Activated CD4-positive, alpha-beta T cell treated with anti-CD3 and anti-CD28 coated beads for 4 hours (primary cell): ENCODE data around the gene DDIT4.
A peak's percentile ranks its signal among the peaks of the same experiment; 100 is the strongest.
"Not testable (repeated sequence)": the region's sequence is repeated elsewhere in the genome, so short reads cannot be mapped to it uniquely, and the experiment has no call there.

Experiments used
- DNase-seq, 2 donors: peaks; one replicate each; pipeline ENCODE4 v3.0.0-alpha.2; 2020

The DDIT4 gene

DNA sequence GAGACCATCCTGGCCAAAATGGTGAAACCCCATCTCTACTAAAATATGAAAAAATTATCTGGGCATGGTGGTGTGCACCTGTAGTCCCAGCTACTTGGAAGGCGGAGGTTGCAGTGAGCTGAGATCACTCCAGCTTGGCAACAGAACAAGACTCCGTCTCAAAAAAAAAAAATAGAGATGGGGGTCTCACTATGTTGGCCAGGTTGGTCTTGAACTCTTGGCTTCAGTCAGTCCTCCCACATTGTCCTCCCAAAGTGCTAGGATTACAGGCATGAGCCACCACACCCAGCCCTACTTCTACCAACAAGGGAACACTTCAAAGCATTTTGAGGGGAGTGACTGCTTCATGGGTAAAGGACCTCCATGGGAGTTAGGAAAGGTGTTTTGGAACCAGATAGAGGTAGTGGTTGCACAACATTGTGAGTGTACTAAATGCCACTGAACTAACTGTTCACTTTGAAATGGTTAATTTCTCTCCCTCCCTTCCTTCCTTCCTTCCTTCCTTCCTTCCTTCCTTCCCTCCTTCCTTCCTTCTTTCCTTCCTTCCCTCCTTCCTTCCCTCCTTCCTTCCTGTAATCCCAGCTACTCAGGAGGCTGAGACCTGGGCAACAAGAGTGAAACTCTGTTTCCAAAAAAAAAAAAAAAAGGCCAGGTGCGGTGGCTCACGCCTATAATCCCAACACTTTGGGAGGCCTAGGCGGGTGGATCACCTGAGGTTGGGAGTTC is 5.1 kb upstream of the DDIT4 start:
- DNase-seq, result not testable (repeated sequence)

DNA sequence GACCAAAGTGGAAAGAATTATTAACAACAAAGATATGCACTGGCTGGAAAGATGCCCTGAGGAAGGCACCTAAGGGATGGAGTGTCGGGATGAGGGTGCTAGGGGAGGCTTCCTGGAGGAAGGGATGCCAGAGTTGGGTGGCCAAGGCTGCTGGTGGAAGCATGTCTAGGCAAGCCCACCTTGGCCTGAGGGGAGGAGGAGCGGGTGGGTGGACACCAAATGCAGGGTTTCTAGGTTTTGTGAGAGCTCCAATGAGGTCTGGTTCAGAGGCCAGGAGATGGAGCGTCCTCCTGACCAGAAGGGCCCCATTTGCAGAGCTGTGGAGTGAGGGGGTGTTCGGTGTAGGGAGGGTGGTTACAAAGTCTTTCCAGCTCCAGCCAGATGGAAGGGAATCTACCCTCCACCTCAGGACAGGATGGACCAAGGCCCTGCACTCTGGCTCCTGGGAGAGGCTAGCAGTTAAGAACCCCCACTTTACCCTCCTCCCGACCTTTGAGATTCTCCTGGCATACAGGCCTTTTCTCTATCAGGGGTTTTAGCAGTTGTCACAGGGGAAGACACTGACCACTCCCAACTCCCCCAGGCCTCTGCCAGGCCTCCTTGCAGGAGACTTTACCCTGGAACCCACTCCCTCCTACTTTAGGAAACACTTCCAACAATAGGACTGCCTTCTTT is 3.0 kb upstream of the DDIT4 start:
- no peak for DNase-seq

DNA sequence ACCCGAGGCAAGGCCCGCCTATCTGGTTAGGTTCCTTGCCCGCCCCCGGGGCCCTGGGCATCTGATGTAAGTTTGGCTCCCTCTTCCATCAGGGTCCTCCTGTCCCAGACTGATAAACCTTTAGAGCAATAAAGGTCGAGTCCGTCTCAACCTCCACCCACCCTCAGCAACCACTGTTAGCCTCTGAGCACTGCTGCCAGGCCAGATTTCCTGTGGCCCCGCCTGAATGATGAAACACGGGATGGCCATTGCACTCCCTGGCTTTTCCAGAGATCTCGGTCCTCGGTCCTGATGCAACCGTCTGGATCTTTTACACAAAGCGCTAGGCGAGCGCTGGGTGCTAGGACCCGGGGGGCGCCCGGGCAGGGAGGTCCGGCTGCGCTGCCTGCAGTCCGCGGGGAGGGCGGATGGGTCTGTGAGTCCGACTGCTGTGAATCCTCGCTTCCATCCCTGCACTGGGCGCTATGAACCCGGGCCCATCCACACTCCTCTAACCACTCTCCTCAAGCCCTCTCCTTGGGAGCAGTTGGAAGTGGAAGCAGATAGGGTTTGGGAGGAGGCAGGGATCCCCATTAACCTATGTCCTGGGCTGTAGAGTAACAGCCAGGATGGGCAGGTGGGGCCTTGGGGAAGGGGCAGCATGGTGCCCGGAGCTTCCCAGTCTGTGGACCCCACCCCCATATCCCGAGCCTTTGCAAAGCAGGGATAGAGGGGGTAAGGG is 875 bp upstream of the DDIT4 start:
- peak in 1 of 2 donors; percentile 25 for DNase-seq

DNA sequence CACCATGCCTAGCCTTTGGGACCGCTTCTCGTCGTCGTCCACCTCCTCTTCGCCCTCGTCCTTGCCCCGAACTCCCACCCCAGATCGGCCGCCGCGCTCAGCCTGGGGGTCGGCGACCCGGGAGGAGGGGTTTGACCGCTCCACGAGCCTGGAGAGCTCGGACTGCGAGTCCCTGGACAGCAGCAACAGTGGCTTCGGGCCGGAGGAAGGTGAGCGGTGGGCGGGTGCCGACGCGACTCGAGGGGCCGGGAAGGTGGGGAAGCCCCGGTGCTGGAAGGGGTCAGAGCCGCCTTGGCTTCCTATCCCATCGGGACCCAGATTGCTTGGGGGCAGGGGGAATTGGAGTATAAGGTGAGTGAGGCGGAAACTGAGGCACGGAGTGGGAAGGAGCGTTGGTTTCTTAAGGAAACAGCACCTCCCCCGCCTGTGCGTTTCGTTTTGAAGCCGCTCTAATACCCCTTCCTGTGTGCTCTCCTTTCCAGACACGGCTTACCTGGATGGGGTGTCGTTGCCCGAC is 547 bp downstream of the DDIT4 start:
- no peak for DNase-seq

DNA sequence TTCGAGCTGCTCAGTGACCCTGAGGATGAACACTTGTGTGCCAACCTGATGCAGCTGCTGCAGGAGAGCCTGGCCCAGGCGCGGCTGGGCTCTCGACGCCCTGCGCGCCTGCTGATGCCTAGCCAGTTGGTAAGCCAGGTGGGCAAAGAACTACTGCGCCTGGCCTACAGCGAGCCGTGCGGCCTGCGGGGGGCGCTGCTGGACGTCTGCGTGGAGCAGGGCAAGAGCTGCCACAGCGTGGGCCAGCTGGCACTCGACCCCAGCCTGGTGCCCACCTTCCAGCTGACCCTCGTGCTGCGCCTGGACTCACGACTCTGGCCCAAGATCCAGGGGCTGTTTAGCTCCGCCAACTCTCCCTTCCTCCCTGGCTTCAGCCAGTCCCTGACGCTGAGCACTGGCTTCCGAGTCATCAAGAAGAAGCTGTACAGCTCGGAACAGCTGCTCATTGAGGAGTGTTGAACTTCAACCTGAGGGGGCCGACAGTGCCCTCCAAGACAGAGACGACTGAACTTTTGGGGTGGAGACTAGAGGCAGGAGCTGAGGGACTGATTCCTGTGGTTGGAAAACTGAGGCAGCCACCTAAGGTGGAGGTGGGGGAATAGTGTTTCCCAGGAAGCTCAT is 1.1 kb downstream of the DDIT4 start:
- peak; percentile 69 to 74 for DNase-seq

DNA sequence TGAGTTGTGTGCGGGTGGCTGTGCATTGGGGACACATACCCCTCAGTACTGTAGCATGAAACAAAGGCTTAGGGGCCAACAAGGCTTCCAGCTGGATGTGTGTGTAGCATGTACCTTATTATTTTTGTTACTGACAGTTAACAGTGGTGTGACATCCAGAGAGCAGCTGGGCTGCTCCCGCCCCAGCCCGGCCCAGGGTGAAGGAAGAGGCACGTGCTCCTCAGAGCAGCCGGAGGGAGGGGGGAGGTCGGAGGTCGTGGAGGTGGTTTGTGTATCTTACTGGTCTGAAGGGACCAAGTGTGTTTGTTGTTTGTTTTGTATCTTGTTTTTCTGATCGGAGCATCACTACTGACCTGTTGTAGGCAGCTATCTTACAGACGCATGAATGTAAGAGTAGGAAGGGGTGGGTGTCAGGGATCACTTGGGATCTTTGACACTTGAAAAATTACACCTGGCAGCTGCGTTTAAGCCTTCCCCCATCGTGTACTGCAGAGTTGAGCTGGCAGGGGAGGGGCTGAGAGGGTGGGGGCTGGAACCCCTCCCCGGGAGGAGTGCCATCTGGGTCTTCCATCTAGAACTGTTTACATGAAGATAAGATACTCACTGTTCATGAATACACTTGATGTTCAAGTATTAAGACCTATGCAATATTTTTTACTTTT is 1.8 kb downstream of the DDIT4 start:
- DNase-seq, result peak; percentile 27 to 44

DNA sequence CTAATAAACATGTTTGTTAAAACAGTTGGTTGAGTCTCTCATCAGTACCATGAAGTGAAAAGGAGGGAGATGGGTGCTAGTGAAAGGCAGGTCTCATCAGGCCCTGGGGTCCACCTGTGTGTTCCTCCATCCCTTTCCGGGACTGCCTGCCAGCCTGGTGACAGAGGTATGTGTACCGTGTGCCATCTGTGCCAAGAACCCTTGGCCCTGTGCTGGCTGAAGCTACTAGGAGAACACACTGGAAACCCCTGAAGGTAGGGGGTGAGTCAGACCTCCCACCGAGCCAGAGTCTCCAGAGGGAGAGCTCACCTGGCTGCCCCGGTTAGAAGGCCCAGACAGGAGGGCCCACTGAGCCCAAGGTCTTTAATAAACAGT is 2.3 kb downstream of the DDIT4 start:
- DNase-seq, result peak; percentile 53 to 59

DNA sequence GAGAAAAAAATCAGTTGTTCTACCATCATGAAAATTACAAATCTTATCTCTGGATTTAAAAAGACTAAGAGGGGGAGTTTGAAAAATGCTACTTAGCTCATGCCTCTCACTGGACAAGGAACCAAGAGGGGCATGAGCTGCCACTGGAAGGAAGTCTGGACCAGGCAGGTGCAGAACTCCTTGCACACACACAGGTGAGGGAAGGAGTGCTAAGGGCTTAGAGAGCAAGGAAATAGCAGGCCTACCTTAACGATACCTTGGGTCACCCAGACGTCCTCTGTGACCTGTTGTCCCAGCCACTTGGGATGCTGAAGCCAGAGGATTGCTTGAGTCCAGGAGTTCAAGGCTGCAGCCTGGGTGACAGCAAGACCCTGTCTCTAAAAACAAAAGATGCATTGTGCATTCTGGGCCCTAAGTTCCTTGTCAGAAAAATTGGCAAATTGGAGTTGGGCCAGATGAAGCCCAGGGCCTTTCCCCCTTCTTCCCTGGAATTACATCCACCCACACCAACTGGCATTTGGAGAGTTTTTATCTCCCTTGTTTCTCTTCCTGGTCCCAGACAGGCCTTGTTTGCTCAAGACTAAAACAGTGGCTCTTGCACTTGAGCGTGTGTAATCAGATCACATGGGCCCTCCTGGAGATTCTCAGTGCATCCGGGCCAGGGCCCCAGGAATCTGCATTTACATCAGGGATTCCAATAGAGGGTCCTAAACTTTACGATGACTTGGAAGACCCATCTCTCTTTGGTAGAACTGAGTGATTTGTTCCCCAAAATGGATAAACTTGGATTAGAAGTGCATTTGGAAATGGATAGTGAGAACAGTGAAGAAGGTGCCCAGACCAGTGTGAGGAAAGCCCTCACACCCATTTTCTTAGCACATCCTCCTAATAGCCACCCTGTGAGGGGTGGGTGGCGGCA is 3.0 kb downstream of the DDIT4 start:
- no peak for DNase-seq

DNA sequence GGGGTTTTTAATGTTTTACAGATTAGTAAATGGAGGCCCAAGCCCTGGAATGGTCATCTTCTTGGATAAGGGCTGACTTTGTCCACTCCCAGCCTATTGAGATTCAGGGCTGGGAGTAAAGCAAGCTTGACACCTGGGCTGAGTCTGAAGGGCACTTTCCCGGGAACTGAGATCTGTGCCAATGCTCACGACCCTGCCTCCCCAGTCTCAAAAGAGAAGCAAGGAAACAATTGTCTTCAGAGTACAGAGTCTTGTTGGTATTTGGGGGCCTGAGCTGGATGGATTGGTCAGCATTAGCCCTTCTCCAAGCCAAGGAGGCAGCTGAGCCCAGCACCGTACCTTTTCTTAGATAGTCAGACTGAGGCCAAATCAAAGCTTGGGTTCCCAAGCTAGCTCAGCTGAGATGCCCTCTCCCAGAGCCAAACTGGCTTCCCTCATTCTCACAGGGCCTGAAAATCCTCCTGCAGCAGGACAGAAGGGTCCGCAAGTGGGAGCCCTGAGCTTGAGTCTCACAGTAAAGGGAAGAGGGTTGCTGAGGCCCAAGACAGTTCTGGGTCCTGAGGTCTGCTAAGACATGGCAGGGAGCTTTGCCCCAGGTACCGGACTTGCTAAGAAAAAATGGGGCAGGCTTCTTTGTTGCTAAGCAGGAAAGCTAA is 3.7 kb downstream of the DDIT4 start:
- no peak for DNase-seq

DNA sequence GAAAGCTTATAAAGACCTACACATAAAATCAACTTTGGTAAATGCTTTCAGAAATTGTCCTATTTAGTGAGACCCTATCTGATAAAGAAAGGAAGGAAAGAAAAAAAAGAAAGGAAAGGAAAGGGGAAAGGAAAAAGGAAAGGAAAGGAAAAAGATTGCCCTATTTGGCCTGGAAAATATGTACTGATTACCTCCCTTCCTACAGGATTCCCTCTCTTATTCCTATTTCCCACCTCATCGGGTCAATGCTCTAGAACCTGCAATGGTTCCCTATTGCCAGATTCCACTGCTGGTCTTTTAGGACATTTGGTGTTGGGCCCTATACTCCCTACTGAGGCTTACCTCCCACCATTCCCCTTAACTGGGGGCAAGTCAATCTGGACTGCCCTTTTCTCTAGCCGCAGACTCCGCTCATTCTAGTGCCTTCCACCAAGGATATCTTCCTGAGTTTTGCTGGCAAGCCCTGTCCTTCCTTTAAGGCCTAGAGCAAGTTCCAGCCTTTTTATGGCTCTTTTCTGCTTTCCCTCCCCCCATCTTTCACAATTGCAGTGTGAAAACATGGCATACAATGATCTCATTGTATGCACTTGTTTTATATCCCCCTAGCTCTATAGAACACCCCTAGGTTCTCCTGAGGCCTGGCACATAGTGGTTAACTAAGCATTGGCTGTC is 4.4 kb downstream of the DDIT4 start:
- no peak for DNase-seq

DNA sequence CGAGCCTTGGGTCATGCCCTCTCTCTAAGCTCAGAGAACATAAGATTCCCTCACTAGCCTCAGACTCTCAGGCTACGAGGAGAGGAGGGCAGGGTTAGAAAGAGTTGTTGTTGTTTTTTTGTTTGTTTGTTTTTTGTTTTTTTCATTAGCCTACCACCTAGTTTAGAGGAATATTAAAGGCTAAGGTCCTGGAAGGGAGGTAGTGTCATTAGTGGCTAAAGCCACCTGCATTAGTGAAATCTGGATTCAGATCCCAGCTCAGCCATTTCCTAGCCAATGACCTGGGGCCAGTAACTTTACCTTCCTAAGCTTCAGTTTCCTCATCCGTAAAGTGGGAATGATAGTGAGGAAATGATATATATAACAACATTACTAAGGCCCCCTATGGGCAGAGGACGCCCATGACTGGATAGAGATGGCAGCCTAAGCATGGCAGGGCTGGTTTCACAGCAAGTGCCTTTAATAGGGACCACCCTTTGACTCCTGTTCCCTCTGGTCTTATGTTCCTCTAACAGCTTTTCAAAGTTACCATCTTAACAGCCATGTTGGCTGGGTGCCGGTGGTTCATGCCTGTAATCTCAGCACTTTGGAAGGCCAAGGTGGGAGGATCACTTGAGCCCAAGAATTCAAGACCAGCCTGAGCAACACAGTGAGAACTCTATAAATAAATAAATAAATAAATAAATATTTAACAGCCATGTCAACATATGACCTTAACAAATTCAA is 5.1 kb downstream of the DDIT4 start:
- DNase-seq, result no peak

DNA sequence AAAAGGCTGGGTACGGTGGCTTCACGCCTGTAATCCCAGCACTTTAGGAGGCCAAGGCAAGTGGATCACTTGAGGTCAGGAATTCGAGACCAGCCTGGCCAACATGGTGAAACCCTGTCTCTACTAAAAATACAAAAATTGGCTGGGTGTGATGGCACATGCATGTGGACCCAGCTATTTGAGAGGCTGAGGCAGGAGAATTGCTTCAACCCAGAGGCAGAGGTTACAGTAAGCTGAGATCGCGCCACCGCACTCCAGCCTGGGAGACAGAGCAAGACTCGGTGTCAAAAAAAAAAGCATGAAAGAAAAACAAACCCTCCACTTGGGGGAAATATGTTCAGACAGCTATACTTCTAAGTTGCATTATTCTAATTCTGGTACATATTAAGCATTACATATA is 5.9 kb downstream of the DDIT4 start:
- not testable (repeated sequence) for DNase-seq

DNA sequence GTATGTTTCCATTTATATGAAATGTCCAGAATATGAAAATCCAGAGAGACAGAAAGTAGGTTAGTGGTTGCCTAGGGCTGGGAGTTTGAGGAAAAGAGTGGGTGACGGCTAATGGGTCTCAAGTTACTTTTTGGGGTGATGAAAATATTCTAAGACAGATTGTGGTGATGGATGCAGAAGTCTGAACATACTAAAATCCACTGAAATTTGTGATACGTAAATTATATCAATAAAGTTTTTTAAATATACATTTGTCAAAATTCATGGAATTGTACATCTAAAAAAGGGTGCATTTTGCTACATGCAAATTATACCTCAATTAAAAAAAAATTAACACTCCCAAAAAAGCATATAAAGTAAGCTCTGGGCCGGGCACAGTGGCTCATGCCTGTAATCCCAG is 9.4 kb downstream of the DDIT4 start:
- DNase-seq, result no peak

DNA sequence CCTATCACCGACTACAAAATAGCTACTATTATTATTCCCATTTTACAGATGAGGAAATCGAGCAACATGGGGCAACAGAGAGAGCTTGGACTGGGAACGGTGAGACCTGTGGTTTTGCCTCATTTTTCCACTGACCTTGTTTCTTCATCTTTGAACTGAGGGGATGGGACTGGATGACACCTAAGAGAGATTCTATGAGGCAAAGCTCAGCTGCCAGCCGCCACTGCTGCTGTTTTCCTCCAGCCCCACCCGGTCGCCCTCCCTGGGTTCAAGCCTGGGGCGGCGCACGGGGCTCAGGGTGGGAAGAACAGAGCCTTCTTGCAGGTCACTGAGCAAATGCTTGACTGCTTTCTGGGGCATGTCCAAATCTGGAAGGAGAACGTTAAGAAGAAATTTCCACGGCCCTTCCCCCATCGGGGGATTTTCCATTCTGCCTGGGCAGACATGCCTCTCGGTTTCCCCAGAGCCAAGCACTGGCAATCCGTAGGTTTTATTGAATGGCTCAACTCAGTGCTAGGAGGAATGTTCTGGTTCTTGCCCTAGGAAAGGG is 12.3 kb downstream of the DDIT4 start:
- DNase-seq, result no peak

DNA sequence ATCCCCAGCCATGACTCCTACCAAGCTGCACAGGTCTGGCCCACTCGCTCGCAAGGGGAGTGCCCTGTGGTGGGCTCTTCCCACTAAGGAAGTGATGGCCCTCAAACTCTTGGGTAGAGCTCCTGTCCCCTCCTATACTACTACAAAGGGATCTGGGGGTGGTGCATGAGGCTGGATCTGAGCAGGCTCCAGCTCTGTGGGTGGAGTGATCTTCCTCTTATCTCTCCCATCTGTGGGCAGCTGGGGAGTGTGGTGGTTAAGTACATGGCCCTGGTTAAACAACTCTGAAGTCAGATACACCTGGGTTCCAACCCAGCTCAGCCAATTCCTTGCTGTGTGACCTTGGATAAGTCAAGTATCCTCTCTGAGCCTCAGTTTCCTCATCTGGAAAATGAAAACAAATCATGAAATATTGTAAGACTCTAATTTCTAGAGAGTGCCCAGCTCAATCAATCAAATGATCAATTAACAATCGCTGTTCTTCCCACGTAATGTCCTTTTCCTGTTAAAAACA is 17.4 kb downstream of the DDIT4 start:
- DNase-seq, result peak in 1 of 2 donors; percentile 44

DNA sequence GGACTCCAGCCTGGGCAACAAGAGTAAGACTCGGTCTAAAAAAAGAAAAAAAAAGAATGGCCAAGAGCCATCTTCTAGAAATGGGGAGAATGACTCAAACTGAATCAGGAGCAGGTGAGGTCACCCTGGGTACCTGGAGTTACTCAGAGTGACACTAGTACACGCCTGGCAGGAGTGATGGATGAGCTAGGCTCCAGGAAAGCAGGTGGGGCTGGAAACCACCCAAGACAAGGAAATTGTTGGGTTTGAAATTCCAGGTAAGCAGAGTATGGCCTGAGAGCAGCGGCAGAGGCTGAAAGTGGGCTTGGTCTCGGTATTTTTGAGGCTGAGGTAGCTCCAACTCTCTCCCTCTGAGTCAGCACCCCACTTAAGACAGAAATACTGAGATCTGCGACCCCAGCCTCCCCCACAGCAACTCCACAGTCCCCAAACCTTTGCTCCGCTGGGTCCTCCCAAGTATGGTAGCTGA is 18.5 kb downstream of the DDIT4 start:
- peak; percentile 62 to 68 for DNase-seq

DNA sequence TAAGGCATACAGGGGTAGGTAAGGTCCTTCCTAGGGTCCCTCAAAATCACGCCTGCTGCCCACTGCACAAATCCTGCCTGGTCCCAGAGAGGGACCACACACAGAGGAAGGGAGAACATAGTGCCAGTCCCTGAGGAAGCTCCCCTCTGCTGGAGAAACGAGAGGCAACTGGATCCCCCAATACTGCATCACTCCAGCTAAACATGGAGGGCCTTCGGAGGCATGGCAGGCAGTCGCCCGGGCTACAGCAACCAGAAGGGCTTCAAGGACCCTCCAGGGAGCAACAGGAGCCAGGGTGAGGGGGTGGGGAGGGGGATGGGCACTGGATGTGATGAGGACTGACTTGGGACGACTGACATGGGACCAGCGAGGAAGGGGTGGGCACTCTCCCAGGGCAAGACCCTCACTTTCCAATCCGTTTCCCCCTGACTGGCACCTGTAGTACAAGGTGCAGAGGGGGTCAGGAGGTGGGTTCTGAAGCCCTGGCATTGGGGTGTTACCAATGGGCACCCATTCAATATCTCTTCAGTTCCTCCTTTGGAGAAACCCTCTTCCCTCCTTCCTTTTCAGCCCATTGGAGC is 21.7 kb downstream of the DDIT4 start:
- peak in 1 of 2 donors; percentile 18 for DNase-seq

DNA sequence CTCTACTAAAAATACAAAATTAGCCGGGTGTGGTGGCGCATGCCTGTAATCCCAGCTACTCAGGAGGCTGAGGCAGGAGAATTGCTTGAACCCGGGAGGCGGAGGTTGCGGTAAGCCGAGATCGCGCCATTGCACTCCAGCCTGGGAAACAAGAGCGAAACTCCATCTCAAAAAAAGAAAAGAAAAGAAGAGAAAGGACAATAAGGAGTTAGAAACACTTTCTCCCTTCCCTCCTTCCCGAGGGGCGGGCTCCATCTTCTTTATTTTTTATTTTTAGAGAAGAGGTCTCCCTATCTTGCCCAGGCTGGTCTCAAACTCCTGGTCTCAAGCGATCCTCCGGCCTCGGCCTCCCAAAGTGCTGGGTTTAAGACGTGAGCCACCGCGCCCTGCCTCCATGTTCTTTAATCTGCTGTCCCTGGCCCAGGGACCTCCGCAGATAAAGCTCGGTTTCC is 23.1 kb downstream of the DDIT4 start:
- DNase-seq, result not testable (repeated sequence)
